GM11168 (cell line): ENCODE data around the gene GTF2A1L.

Experiments
- in situ Hi-C: fragments of 300-500 bp; cut with MboI; formaldehyde crosslinking; loops from one replicate; pipeline ENCODE4 v1.12.0; 2022; ENCODE audit warnings: low sequenced_read_pairs; ENCODE audit not compliant: unreplicated experiment

The GTF2A1L gene

GRCh38 chr2:48728295-48728694 is 110.6 kb downstream of the GTF2A1L start:
- in situ Hi-C loops = no loop called here

- in situ Hi-C loops = no loop called here
Observed at GRCh38 chr2:48728840-48729239, 111.2 kb downstream of the GTF2A1L start.
